B cell (primary cell): Measurements from ENCODE around the gene ARSI. TPM values are rescaled to one million over a fixed set of nuclear protein-coding genes. Genes with fewer than 3 reads are reported as not detected.

Source experiments
- ATAC-seq: fragments of 200-7000 bp; cut with Tn5 transposase; one replicate; pipeline ENCODE4 v1.10.0; 2021; ENCODE audit warnings: low read depth, mild to moderate bottlenecking, moderate number of reproducible peaks, moderate library complexity
- CTCF ChIA-PET: fragments of 350-600 bp; sonication (Branson Sonifier 250); formaldehyde crosslinking; loops from one replicate; lab custom pipeline; 2021; ENCODE audit warnings: antibody characterized with exemption, inconsistent platforms; lab: Charles Lee
- POLR2A ChIA-PET: fragments of 350-600 bp; sonication (Branson Sonifier 250); formaldehyde crosslinking; loops from one replicate; lab custom pipeline; 2021; ENCODE audit warnings: antibody characterized with exemption; lab: Charles Lee
- DNase-seq: peaks from one replicate; pipeline ENCODE4 v3.0.0; 2013
- H2AFZ ChIP-seq: 2 replicates; pipeline ENCODE4 v1.6.1; 2012; ENCODE audit warnings: mild to moderate bottlenecking, low read depth, low read length; ENCODE audit not compliant: insufficient read depth, poor library complexity, severe bottlenecking
- H3K27ac ChIP-seq, 2 donors: 1 replicate in 1 of 2; 2 replicates in 1 of 2; pipeline ENCODE4 v1.5.1; 2012 to 2013; ENCODE audit warnings: low read length in 2 of 2, mild to moderate bottlenecking in 2 of 2, moderate library complexity in 1 of 2
- H3K27me3 ChIP-seq, 4 experiments: fragments of 200-600 bp in 1 of 4; sonication (generic) in 1 of 4; replicated peaks in 1 of 4; 1 replicate in 2 of 4; 2 replicates in 2 of 4; pipeline versions ENCODE4 v1.6.1 to v1.7.0; 2013 to 2016; ENCODE audit warnings: low read length in 3 of 4, mild to moderate bottlenecking in 2 of 4, mixed read lengths in 1 of 4, moderate library complexity in 1 of 4; ENCODE audit not compliant: insufficient read depth in 4 of 4, control insufficient read depth in 3 of 4; ENCODE audit errors: control extremely low read depth in 1 of 4
- H3K36me3 ChIP-seq, 2 experiments: replicated peaks in 1 of 2; 1 replicate in 1 of 2; 2 replicates in 1 of 2; pipeline versions ENCODE4 v1.6.1 to v1.7.1; 2013; ENCODE audit warnings: low read length in 1 of 2; ENCODE audit not compliant: insufficient read depth in 2 of 2, control insufficient read depth in 1 of 2; ENCODE audit errors: control extremely low read depth in 1 of 2, extremely low read depth in 1 of 2
- H3K4me1 ChIP-seq, 2 donors: fragments of 200-600 bp in 1 of 2; sonication (generic) in 1 of 2; 1 replicate in 1 of 2; 2 replicates in 1 of 2; pipeline versions ENCODE4 v1.5.1 to v1.6.1; 2013 to 2017; ENCODE audit warnings: low read length in 2 of 2; ENCODE audit not compliant: control insufficient read depth in 2 of 2, insufficient read depth in 2 of 2
- H3K4me2 ChIP-seq: replicated peaks from 2 replicates; pipeline ENCODE3; 2012; ENCODE audit warnings: mild to moderate bottlenecking, low read depth, low read length; ENCODE audit not compliant: poor library complexity, severe bottlenecking
- H3K4me3 ChIP-seq, 5 experiments: fragments of 200-600 bp in 1 of 5; sonication (generic) in 1 of 5; 1 replicate in 3 of 5; 2 replicates in 2 of 5; pipeline versions ENCODE4 v1.5.1 to v1.7.0; 2011 to 2016; ENCODE audit warnings: low read length in 4 of 5, mild to moderate bottlenecking in 4 of 5, low read depth in 2 of 5, control low read depth in 1 of 5, moderate library complexity in 1 of 5; ENCODE audit not compliant: insufficient read depth in 1 of 5; ENCODE audit errors: control extremely low read depth in 1 of 5, extremely low read depth in 1 of 5
- H3K79me2 ChIP-seq: fragments of 200-600 bp; sonication (generic); one replicate; pipeline ENCODE4 v1.6.0; 2016; ENCODE audit warnings: low read length; ENCODE audit not compliant: control insufficient read depth, insufficient read depth
- H3K9ac ChIP-seq: fragments of 200-600 bp; sonication (generic); 2 replicates; pipeline ENCODE4 v1.6.1; 2017; ENCODE audit warnings: mild to moderate bottlenecking, low read length, moderate library complexity
- H3K9me3 ChIP-seq, 3 donors: one replicate each; pipeline versions ENCODE4 v1.6.1 to v1.7.1; 2013; ENCODE audit warnings: low read length in 2 of 3; ENCODE audit not compliant: control insufficient read depth in 2 of 3, insufficient read depth in 1 of 3; ENCODE audit errors: control extremely low read depth in 1 of 3
- H4K20me1 ChIP-seq: 2 replicates; pipeline ENCODE4 v1.6.0; 2012; ENCODE audit warnings: mild to moderate bottlenecking, low read length; ENCODE audit not compliant: insufficient read depth, control insufficient read depth, poor library complexity, severe bottlenecking
- H3K27ac Mint-ChIP-seq: one replicate; pipeline ENCODE4 v1.8.0; 2021; ENCODE audit warnings: mixed read lengths
- H3K27me3 Mint-ChIP-seq: one replicate; pipeline ENCODE4 v1.8.0; 2021; ENCODE audit warnings: mixed read lengths
- H3K4me1 Mint-ChIP-seq: one replicate; pipeline ENCODE4 v1.8.0; 2021; ENCODE audit warnings: mixed read lengths
- H3K4me3 Mint-ChIP-seq: one replicate; pipeline ENCODE4 v1.8.0; 2021; ENCODE audit warnings: mixed read lengths
- H3K9me3 Mint-ChIP-seq: one replicate; pipeline ENCODE4 v1.8.0; 2022; ENCODE audit warnings: mixed read lengths; ENCODE audit not compliant: insufficient read depth
- CTCF ChIP-seq: fragments of 200-600 bp; IDR thresholded peaks from one replicate; pipeline ENCODE4 v1.8.0; 2022; ENCODE audit warnings: antibody characterized with exemption, mild to moderate bottlenecking
- EZH2 ChIP-seq: IDR thresholded peaks from 2 replicates; pipeline ENCODE4 v1.6.1; 2012; ENCODE audit warnings: borderline replicate concordance, low read depth, mild to moderate bottlenecking, moderate library complexity, low read length; ENCODE audit not compliant: insufficient read depth, poor library complexity, severe bottlenecking
- WGBS: methylation state at CpG from one replicate; pipeline ENCODE4 v1.1.5; 2013; ENCODE audit warnings: missing lambda C conversion rate; ENCODE audit not compliant: insufficient coverage; 5-methylcytosine and 5-hydroxymethylcytosine counted together
- intact Hi-C: fragments of 100-400 bp; cut with micrococcal nuclease; formaldehyde crosslinking; loops from one replicate; pipeline ENCODE4 v1.10.0; 2022
- polyA plus RNA-seq: library from polyadenylated mRNA; depleted of rRNA; stranded (reverse); fragments of >200 nt; gene quantifications from 2 replicates; pipeline ENCODE4 v1.2.3, GENCODE V29; 2012
- total RNA-seq, 2 donors: library from RNA; stranded (reverse); fragments of 120-200 nt in 1 of 2; gene quantifications; 1 replicate in 1 of 2; 2 replicates in 1 of 2; pipeline versions ENCODE4 v1.2.3 to v1.2.4, GENCODE V29; 2013 to 2022

The ARSI gene
- total and polyA plus RNA-seq, 2 donors (not counting 1 experiment from before 2014, with no cell fraction given): not detected

- Histone ChIP-seq H3K4me1 (no peaks in the 10 kb centered on the region), H3K36me3 (no peaks in the 10 kb centered on the region), H3K27me3 (peaks cover 0 to 4% (median 0%) of the 10 kb centered on the region in 4 experiments), H3K4me2 (no peak overlapping the region), H4K20me1 (no peaks in the 10 kb centered on the region), H3K9me3 (no peaks in the 10 kb centered on the region), H3K4me3 (no peak overlapping the region), H3K27ac (no peak overlapping the region), H3K79me2 (no peaks in the 10 kb centered on the region), H3K9ac (no peak overlapping the region), H2AFZ (no peak overlapping the region)
- POLR2A ChIA-PET: interaction anchor here (0.6 kb wide), 1 partner anchor 11 kb away, joined by 3 read pairs; no protein-coding TSS in a partner anchor
- intact Hi-C loops: no loop called here
- Mint-ChIP-seq H3K4me3 (no peak overlapping the region), H3K27me3 (peaks cover 11% of the 10 kb centered on the region), H3K4me1 (no peaks in the 10 kb centered on the region), H3K27ac (no peak overlapping the region), H3K9me3 (no peaks in the 10 kb centered on the region)
- ATAC-seq (no peak), DNase-seq (no peak)
- CTCF ChIA-PET: no interaction called here
- 47% methylated on average over 2 of the region's 6 CpGs for WGBS
- TF ChIP-seq EZH2: no peak
- no peak for TF ChIP-seq CTCF
These were observed 36.8 kb downstream of the ARSI start for GRCh38 chr5:150265870-150266383.

GRCh38 chr5:150264667-150265603 lies 37.8 kb downstream of the ARSI start:
- ATAC-seq (no peak), DNase-seq (no peak)
- H3K27ac Mint-ChIP-seq: no peak overlapping the region
- ChIA-PET POLR2A (interaction anchor here (0.6 kb wide), 1 partner anchor 10 kb away, joined by 3 read pairs; no protein-coding TSS in a partner anchor), CTCF (no interaction called here)
- H4K20me1 ChIP-seq: no peaks in the 10 kb centered on the region
- 90% methylated on average over 20 of the region's 23 CpGs for WGBS
- no peak for TF ChIP-seq EZH2
- no peak for TF ChIP-seq CTCF
- no peak overlapping the region for H3K9ac ChIP-seq
- H3K36me3 ChIP-seq: no peaks in the 10 kb centered on the region
- no peak overlapping the region for H3K4me3 ChIP-seq
- no peaks in the 10 kb centered on the region for H3K4me1 ChIP-seq
- H3K9me3 ChIP-seq: no peaks in the 10 kb centered on the region
- H3K79me2 ChIP-seq: no peaks in the 10 kb centered on the region
- no peak overlapping the region for H2AFZ ChIP-seq
- H3K27me3 ChIP-seq: peaks cover 0 to 4% (median 0%) of the 10 kb centered on the region in 4 experiments
- peaks cover 13% of the 10 kb centered on the region for H3K27me3 Mint-ChIP-seq
- H3K4me3 Mint-ChIP-seq: no peak overlapping the region
- H3K27ac ChIP-seq: no peak overlapping the region
- H3K4me2 ChIP-seq: no peak overlapping the region
- intact Hi-C loops: no loop called here
- no peaks in the 10 kb centered on the region for H3K9me3 Mint-ChIP-seq
- H3K4me1 Mint-ChIP-seq: no peaks in the 10 kb centered on the region
